CD14-positive monocyte (primary cell): ENCODE measurements around the gene FAM107B. TPM values are rescaled to one million over a fixed set of nuclear protein-coding genes. Genes with fewer than 3 reads are reported as not detected.

Source experiments
- DNase-seq, 3 donors: peaks; one replicate each; pipeline ENCODE4 v3.0.0-alpha.2; 2011 to 2022
- H2AFZ ChIP-seq: 2 replicates; pipeline ENCODE4 v1.6.0; 2012; ENCODE audit warnings: mild to moderate bottlenecking, low read depth, low read length, inconsistent platforms; ENCODE audit not compliant: insufficient read depth, poor library complexity, severe bottlenecking
- H3K27ac ChIP-seq, 2 donors: 1 replicate in 1 of 2; 2 replicates in 1 of 2; pipeline ENCODE4 v1.5.1; 2012 to 2013; ENCODE audit warnings: low read length in 2 of 2, control low read depth in 1 of 2, inconsistent platforms in 1 of 2, low read depth in 1 of 2, mild to moderate bottlenecking in 1 of 2
- H3K27me3 ChIP-seq, 2 donors: one replicate each; pipeline versions ENCODE4 v1.6.0 to v1.6.1; 2011 to 2013; ENCODE audit warnings: low read length in 2 of 2; ENCODE audit not compliant: control insufficient read depth in 2 of 2, insufficient read depth in 2 of 2
- H3K36me3 ChIP-seq, 2 donors: replicated peaks in 1 of 2; 1 replicate in 1 of 2; 2 replicates in 1 of 2; pipeline versions ENCODE4 v1.5.1 to v1.6.1; 2012 to 2013; ENCODE audit warnings: low read length in 2 of 2, control low read depth in 1 of 2, inconsistent platforms in 1 of 2, mild to moderate bottlenecking in 1 of 2; ENCODE audit not compliant: insufficient read depth in 2 of 2, control insufficient read depth in 1 of 2
- H3K4me1 ChIP-seq, 2 donors: 1 replicate in 1 of 2; 2 replicates in 1 of 2; pipeline versions ENCODE4 v1.5.1 to v1.6.1; 2012 to 2013; ENCODE audit warnings: low read length in 2 of 2, control low read depth in 1 of 2, inconsistent platforms in 1 of 2, mild to moderate bottlenecking in 1 of 2, moderate library complexity in 1 of 2; ENCODE audit not compliant: insufficient read depth in 2 of 2, control insufficient read depth in 1 of 2
- H3K4me2 ChIP-seq: replicated peaks from 2 replicates; pipeline ENCODE3; 2012; ENCODE audit warnings: low read length, moderate library complexity, mild to moderate bottlenecking; ENCODE audit not compliant: poor library complexity, severe bottlenecking; ENCODE audit errors: extremely low read depth
- H3K4me3 ChIP-seq, 3 experiments: fragments of 200-600 bp in 1 of 3; sonication (generic) in 1 of 3; replicated peaks in 1 of 3; 1 replicate in 2 of 3; 2 replicates in 1 of 3; pipeline ENCODE4 v1.5.1; 2011 to 2013; ENCODE audit warnings: low read length in 3 of 3, mild to moderate bottlenecking in 3 of 3, control low read depth in 2 of 3, low read depth in 2 of 3, inconsistent platforms in 1 of 3, moderate library complexity in 1 of 3
- H3K79me2 ChIP-seq: 2 replicates; pipeline ENCODE4 v1.6.0; 2012; ENCODE audit warnings: mild to moderate bottlenecking, control low read depth, inconsistent platforms, low read length, moderate library complexity; ENCODE audit not compliant: insufficient read depth
- H3K9ac ChIP-seq: 2 replicates; pipeline ENCODE4 v1.6.0; 2017; ENCODE audit warnings: low read length, mild to moderate bottlenecking; ENCODE audit not compliant: insufficient read depth, poor library complexity, severe bottlenecking
- H3K9me3 ChIP-seq, 2 donors: replicated peaks in 1 of 2; 1 replicate in 1 of 2; 2 replicates in 1 of 2; pipeline versions ENCODE4 v1.5.1 to v1.6.1; 2012 to 2013; ENCODE audit warnings: low read length in 2 of 2, control low read depth in 1 of 2; ENCODE audit not compliant: control insufficient read depth in 1 of 2, insufficient read depth in 1 of 2
- H4K20me1 ChIP-seq: 2 replicates; pipeline ENCODE4 v1.6.0; 2012; ENCODE audit warnings: mild to moderate bottlenecking, low read length, control low read depth, moderate library complexity; ENCODE audit not compliant: insufficient read depth
- H3K27ac Mint-ChIP-seq, 7 donors: one replicate each; pipeline ENCODE4 v1.8.0; 2020; ENCODE audit warnings: mild to moderate bottlenecking in 7 of 7, mixed read lengths in 7 of 7, moderate library complexity in 6 of 7, inconsistent platforms in 2 of 7
- H3K27me3 Mint-ChIP-seq, 3 donors: one replicate each; pipeline ENCODE4 v1.8.0; 2021 to 2022; ENCODE audit warnings: low read depth in 3 of 3, mild to moderate bottlenecking in 3 of 3, mixed read lengths in 3 of 3, moderate library complexity in 3 of 3, inconsistent platforms in 1 of 3
- H3K36me3 Mint-ChIP-seq, 2 donors: one replicate each; pipeline ENCODE4 v1.8.0; 2020; ENCODE audit warnings: mixed read lengths in 2 of 2, inconsistent platforms in 1 of 2, mild to moderate bottlenecking in 1 of 2
- H3K4me1 Mint-ChIP-seq: one replicate; pipeline ENCODE4 v1.8.0; 2020; ENCODE audit warnings: mild to moderate bottlenecking, mixed read lengths
- H3K4me3 Mint-ChIP-seq, 2 donors: one replicate each; pipeline ENCODE4 v1.8.0; 2020; ENCODE audit warnings: mild to moderate bottlenecking in 2 of 2, mixed read lengths in 2 of 2, moderate library complexity in 1 of 2
- H3K9me3 Mint-ChIP-seq, 7 donors: one replicate each; pipeline ENCODE4 v1.8.0; 2020 to 2022; ENCODE audit warnings: mixed read lengths in 7 of 7, mild to moderate bottlenecking in 6 of 7, moderate library complexity in 6 of 7, inconsistent platforms in 2 of 7
- WGBS: methylation state at CpG from one replicate; pipeline ENCODE4 v1.1.5; 2013; ENCODE audit warnings: missing lambda C conversion rate; ENCODE audit not compliant: insufficient coverage; 5-methylcytosine and 5-hydroxymethylcytosine counted together
- intact Hi-C, 2 donors: fragments of 100-400 bp; cut with micrococcal nuclease; formaldehyde crosslinking; loops; one replicate each; pipeline versions ENCODE4 v1.15.0 to v1.15.1; 2023
- polyA plus RNA-seq, 3 donors: library from polyadenylated mRNA; depleted of rRNA in 1 of 3; unstranded in 2 of 3; stranded (reverse) in 1 of 3; fragments of 300-500 nt in 2 of 3; fragments of >200 nt in 1 of 3; fragmentation: Illumina TruSeq in 2 of 3; gene quantifications; 1 replicate in 2 of 3; 2 replicates in 1 of 3; pipeline ENCODE4 v1.2.3, GENCODE V29; 2012 to 2021
- TF ChIP-seq, protein P1 (sequence below): fragments of 200-600 bp; IDR thresholded peaks from one replicate; pipeline ENCODE4 v1.8.0; 2022; ENCODE audit warnings: antibody characterized with exemption, mild to moderate bottlenecking

Gene FAM107B
- polyA plus RNA-seq, 3 donors = 27.2 to 68.5 (median 28.4) TPM

- H3K4me3 ChIP-seq = no peak overlapping the region
- no peaks in the 10 kb centered on the region for H3K27me3 ChIP-seq
- H3K9me3 ChIP-seq = no peaks in the 10 kb centered on the region
- H3K36me3 ChIP-seq = peaks cover 0 to 20% of the 10 kb centered on the region in 2 donors
- peaks cover 40% of the 10 kb centered on the region for H4K20me1 ChIP-seq
- no peak overlapping the region for H2AFZ ChIP-seq
- intact Hi-C loops = loop anchor here (5.0 kb wide), 3 partner anchors 45 to 110 kb away; no protein-coding TSS in a partner anchor
- peak overlapping the region in 1 of 2 donors; percentile 100 for H3K27ac ChIP-seq
- TF ChIP-seq, protein P1, sequence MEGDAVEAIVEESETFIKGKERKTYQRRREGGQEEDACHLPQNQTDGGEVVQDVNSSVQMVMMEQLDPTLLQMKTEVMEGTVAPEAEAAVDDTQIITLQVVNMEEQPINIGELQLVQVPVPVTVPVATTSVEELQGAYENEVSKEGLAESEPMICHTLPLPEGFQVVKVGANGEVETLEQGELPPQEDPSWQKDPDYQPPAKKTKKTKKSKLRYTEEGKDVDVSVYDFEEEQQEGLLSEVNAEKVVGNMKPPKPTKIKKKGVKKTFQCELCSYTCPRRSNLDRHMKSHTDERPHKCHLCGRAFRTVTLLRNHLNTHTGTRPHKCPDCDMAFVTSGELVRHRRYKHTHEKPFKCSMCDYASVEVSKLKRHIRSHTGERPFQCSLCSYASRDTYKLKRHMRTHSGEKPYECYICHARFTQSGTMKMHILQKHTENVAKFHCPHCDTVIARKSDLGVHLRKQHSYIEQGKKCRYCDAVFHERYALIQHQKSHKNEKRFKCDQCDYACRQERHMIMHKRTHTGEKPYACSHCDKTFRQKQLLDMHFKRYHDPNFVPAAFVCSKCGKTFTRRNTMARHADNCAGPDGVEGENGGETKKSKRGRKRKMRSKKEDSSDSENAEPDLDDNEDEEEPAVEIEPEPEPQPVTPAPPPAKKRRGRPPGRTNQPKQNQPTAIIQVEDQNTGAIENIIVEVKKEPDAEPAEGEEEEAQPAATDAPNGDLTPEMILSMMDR = no peak
- H3K4me1 ChIP-seq = peaks cover 68 to 92% of the 10 kb centered on the region in 2 donors
- peaks cover 86% of the 10 kb centered on the region for H3K4me1 Mint-ChIP-seq
- H3K9me3 Mint-ChIP-seq = no peaks in the 10 kb centered on the region
- peak overlapping the region; percentile 11 for H3K4me2 ChIP-seq
- H3K27ac Mint-ChIP-seq = peak overlapping the region; percentile 61 to 100 (median 88)
- H3K79me2 ChIP-seq = peaks cover 92% of the 10 kb centered on the region
- H3K27me3 Mint-ChIP-seq = peaks cover 0 to 1% (median under 1%) of the 10 kb centered on the region in 3 donors
- WGBS = 10% methylated on average over 2 of the region's 4 CpGs
- H3K4me3 Mint-ChIP-seq = peak overlapping the region; percentile 40 to 41
- H3K9ac ChIP-seq = no peak overlapping the region
- DNase-seq = peak; percentile 48 to 68 (median 67)
- H3K36me3 Mint-ChIP-seq = peaks cover 48 to 51% of the 10 kb centered on the region in 2 donors
Measured at GRCh38 chr10:14552015-14552414, 222.7 kb downstream of the FAM107B start.

GRCh38 chr10:14550471-14550981, 224.2 kb downstream of the FAM107B start:
- Mint-ChIP-seq H3K27ac (peak overlapping the region; percentile 80 to 92 (median 85)), H3K27me3 (peaks cover 0 to 3% (median 1%) of the 10 kb centered on the region in 3 donors), H3K9me3 (no peaks in the 10 kb centered on the region), H3K36me3 (peaks cover 52 to 55% of the 10 kb centered on the region in 2 donors), H3K4me3 (peak overlapping the region; percentile 47 to 66), H3K4me1 (peaks cover 86% of the 10 kb centered on the region)
- peak overlapping the region in 1 of 2 donors; percentile 100 for H3K27ac ChIP-seq
- H3K9ac ChIP-seq = no peak overlapping the region
- H2AFZ ChIP-seq = no peak overlapping the region
- DNase-seq = peak in 2 of 3 donors; percentile 49 to 59
- TF ChIP-seq, protein P1 = no peak
- WGBS = 61% methylated on average over 3 of the region's 6 CpGs
- H3K4me3 ChIP-seq = peak overlapping the region in 2 of 3 experiments; percentile 13 to 27
- peaks cover 0 to 20% of the 10 kb centered on the region in 2 donors for H3K36me3 ChIP-seq
- intact Hi-C loops = loop anchor here (5.0 kb wide), 3 partner anchors 47 to 112 kb away; no protein-coding TSS in a partner anchor
- H3K4me1 ChIP-seq = peaks cover 68 to 92% of the 10 kb centered on the region in 2 donors
- peaks cover 46% of the 10 kb centered on the region for H4K20me1 ChIP-seq
- peaks cover 92% of the 10 kb centered on the region for H3K79me2 ChIP-seq
- peak overlapping the region; percentile 29 for H3K4me2 ChIP-seq
- no peaks in the 10 kb centered on the region for H3K27me3 ChIP-seq
- H3K9me3 ChIP-seq = no peaks in the 10 kb centered on the region
